ENCODE results near the gene TMEM94.
"Not testable (repeated sequence)": the region's sequence is repeated elsewhere in the genome, so short reads cannot be mapped to it uniquely, and the experiment has no call there.

TMEM94 gene

DNA sequence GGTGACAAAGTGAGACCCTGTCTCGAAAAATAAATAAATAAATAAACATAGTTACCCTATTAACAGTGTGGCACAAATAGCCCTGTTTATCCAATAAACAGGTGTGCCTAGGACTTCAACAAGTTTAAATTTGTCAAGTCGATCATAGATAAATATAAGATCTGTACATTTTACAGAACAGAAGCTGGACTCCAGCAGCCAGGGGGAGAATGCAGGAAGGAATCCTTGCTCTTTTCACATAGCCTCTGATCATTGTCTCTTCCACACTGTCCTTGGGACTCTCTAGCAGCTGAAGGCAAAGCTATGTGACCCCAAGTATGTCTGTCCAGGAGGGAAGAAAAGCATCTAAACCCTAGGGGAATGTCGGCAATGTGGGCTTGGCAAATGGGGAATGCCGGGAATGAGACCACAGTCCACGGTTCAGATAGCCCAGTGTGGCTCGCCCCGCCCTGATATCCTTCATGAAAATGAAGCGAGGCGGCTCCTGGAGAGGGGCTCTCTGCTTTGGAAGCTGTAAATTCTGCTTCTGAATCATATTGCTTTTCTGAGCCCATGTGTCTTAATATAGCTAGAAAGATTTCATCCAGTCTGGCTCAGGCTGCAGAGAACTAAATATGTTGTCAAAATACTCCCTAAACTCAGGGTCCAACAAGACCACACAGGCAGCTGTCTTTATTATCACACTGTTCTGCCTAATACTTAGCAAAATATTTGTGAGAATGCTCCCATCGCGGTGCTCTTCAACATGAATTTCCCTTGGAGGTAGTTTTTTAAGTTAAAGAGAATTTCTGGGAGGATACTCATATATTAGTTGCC lies 26.1 kb upstream of the TMEM94 start:
- Histone ChIP-seq H3K4me3 (ENCODE audit: low read depth, low read length) (no peak overlapping the region), H3K36me3 (no peaks in the 10 kb centered on the region), H3K4me1 (no peaks in the 10 kb centered on the region), H3K9me3 (no peaks in the 10 kb centered on the region), H3K27me3 (peaks cover 6% of the 10 kb centered on the region)
- TF ChIP-seq, protein P1, sequence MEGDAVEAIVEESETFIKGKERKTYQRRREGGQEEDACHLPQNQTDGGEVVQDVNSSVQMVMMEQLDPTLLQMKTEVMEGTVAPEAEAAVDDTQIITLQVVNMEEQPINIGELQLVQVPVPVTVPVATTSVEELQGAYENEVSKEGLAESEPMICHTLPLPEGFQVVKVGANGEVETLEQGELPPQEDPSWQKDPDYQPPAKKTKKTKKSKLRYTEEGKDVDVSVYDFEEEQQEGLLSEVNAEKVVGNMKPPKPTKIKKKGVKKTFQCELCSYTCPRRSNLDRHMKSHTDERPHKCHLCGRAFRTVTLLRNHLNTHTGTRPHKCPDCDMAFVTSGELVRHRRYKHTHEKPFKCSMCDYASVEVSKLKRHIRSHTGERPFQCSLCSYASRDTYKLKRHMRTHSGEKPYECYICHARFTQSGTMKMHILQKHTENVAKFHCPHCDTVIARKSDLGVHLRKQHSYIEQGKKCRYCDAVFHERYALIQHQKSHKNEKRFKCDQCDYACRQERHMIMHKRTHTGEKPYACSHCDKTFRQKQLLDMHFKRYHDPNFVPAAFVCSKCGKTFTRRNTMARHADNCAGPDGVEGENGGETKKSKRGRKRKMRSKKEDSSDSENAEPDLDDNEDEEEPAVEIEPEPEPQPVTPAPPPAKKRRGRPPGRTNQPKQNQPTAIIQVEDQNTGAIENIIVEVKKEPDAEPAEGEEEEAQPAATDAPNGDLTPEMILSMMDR (IDR thresholded peaks at IDR 0.05; ENCODE audit: low read depth, low read length) = no peak
- DNase-seq = no peak

DNA sequence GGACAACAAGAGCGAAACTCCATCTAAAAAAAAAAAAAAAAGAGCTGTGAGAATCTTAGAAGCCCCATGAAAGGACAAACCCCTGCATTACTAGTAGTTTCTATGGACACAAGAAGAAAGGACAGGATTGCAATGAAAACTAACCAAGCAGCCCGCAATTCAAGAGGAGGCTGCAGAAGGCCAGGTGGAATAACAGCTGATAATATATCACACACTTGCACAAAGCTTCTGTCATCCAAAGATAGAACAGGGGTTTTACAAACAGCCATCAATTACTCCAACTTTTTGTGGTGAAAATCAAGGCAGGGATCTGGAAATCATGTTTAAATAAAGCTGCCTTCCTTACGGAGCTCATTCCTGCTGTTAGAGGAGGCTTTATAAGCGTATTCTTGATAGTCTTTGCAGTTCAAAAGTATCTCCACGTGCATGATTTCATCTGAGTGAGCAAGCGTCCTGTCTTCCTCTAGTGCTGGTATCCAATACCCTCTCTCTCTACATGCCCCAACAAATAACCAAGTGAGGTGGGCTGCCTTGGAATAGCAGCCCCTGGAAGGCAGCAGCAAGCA lies 23.1 kb upstream of the TMEM94 start:
- Histone ChIP-seq H3K4me3 (ENCODE audit: low read depth, low read length) (no peak overlapping the region), H3K36me3 (no peaks in the 10 kb centered on the region)
- no peak for DNase-seq

DNA sequence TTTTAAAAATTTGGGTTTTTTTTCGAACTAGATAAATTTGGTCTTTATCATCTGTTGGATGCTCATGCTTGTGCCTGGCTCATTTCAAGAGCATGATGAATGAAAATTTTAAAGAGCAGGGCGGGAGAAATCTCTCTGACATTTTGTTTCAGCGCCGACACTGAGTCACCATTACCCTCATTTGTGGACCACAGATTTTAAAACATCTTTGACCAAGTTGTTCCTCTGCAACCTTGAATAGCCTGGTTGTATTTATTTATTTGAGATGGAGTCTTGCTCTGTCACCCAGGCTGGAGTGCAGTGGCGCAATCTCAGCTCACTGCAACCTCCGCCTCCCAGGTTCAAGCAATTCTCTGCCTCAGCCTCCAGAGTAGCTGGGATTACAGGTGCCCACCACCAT lies 22.0 kb upstream of the TMEM94 start:
- H3K27me3 ChIP-seq; H3K4me3 ChIP-seq (ENCODE audit: low read depth, low read length); H3K9me3 ChIP-seq; H3K4me1 ChIP-seq; H3K36me3 ChIP-seq; DNase-seq: not testable (repeated sequence)

More for the DNA sequence above, 23.1 kb upstream of the TMEM94 start:
- Histone ChIP-seq H3K9me3 (no peaks in the 10 kb centered on the region), H3K27me3 (peaks cover 6% of the 10 kb centered on the region), H3K4me1 (no peaks in the 10 kb centered on the region)
- TF ChIP-seq, protein P1 (IDR thresholded peaks at IDR 0.05; ENCODE audit: low read depth, low read length) = no peak

DNA sequence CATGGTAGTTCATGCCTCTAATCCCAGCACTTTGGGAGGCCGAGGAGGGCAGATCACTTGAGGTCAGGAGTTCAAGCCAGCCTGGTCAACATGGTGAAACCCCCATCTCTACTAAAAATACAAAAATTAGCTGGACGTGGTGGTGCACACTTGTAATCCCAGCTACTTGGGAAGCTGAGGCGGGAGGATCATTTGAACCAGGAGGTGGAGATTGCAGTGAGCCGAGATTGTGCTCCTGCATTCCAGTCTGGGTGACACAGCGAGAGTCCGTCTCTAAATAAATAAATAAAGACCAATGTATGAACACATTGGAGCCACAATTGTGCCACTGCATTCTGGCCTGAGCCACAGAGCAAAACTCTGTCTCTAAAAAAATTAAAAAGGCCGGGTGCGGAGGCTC lies 19.0 kb upstream of the TMEM94 start:
- not testable (repeated sequence) for H3K36me3 ChIP-seq; H3K4me1 ChIP-seq; DNase-seq; H3K4me3 ChIP-seq (ENCODE audit: low read depth, low read length); H3K9me3 ChIP-seq; H3K27me3 ChIP-seq

DNA sequence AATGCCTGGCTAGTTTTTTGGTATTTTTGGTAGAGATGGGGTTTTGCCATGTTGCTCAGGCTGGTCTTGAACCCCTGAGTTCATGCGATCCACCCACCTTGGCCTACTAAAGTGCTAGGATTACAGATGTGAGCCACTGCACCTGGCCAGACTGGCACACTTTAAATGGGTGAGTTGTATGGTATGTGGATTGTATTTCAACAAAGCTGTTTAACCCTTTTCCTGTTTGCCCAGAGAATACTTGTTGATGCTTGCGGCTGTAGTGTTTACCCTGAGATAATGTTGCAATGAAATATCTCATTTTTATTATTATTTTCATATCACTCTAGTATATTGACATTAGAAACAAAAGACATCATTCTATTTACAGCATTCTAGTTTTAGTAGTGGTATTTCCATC lies 17.1 kb upstream of the TMEM94 start:
- TF ChIP-seq, protein P1 (IDR thresholded peaks at IDR 0.05; ENCODE audit: low read depth, low read length) = no peak
- H3K27me3 ChIP-seq = peaks cover 6% of the 10 kb centered on the region
- no peaks in the 10 kb centered on the region for H3K9me3 ChIP-seq
- no peak for DNase-seq
- no peaks in the 10 kb centered on the region for H3K36me3 ChIP-seq
- H3K4me3 ChIP-seq (ENCODE audit: low read depth, low read length) = no peak overlapping the region
- no peaks in the 10 kb centered on the region for H3K4me1 ChIP-seq

DNA sequence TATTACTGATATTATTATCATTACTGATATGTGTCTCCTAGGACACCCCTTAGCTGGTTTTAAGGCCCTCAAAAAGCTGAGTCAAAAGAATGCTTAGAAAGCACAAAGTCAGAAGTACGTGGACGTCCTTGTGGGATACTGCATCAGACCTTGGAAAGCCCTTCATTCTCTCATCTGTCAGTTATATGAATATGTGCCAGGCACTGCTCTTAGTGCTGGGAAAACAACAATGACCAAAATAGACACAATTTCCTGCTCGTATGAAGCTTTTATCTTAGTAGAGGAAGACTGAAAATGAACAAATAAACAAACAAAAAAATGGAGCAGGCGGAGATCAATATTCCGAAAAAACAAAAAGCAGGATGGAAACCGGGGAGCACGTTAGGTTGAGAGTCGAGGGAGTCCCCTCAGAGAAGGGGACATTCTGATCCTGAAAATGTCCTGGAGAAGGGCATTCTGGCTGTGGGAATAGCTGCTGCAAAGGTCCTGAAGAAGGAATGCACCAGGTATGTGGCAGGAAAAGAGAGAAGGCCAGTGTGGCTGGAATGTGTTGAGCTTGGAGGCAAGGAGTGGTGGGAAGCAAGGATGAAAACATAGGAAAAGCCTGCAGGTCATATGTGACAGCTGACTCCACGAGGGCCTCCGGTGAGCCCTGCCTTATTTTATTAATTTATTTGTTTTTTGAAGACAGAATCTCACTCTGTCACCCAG lies 15.5 kb upstream of the TMEM94 start:
- Histone ChIP-seq H3K4me1 (no peaks in the 10 kb centered on the region), H3K4me3 (ENCODE audit: low read depth, low read length) (no peak overlapping the region), H3K36me3 (no peaks in the 10 kb centered on the region), H3K27me3 (no peaks in the 10 kb centered on the region), H3K9me3 (no peaks in the 10 kb centered on the region)
- DNase-seq = no peak
- TF ChIP-seq, protein P1 (IDR thresholded peaks at IDR 0.05; ENCODE audit: low read depth, low read length) = no peak

Data from BE2C (cell line).